ENCODE measurements around the gene SPRR3.

Gene SPRR3

GRCh38 chr1:152960452-152961044, 41.0 kb upstream of the SPRR3 start:
- no peak overlapping the region for H3K27ac ChIP-seq
- ChIA-PET CTCF (interaction anchor here (0.8 kb wide), 1 partner anchor 762 kb away, joined by 3 read pairs; no protein-coding TSS in a partner anchor), POLR2A (ENCODE audit: low non-redundant PET) (no interaction called here)
- no peak for TF ChIP-seq CTCF (conservative IDR thresholded peaks at IDR 0.05; ENCODE audit: low read depth)
- no peak for DNase-seq (ENCODE audit: low spot score)

- DNase-seq (ENCODE audit: low spot score) = no peak
- no peak overlapping the region for H3K27ac ChIP-seq
- CTCF ChIA-PET = interaction anchor here (0.6 kb wide), 1 partner anchor 235 kb away, joined by 3 read pairs; no protein-coding TSS in a partner anchor
- POLR2A ChIA-PET (ENCODE audit: low non-redundant PET) = no interaction called here
- TF ChIP-seq CTCF (conservative IDR thresholded peaks at IDR 0.05; ENCODE audit: low read depth) = no peak
Measured at GRCh38 chr1:152961226-152961891, 40.2 kb upstream of the SPRR3 start.

- no peak for DNase-seq (ENCODE audit: low spot score)
- TF ChIP-seq CTCF (conservative IDR thresholded peaks at IDR 0.05; ENCODE audit: low read depth) = no peak
- CTCF ChIA-PET = interaction anchor here (1.0 kb wide), 1 partner anchor 9 kb away, joined by 5 read pairs; no protein-coding TSS in a partner anchor
- POLR2A ChIA-PET (ENCODE audit: low non-redundant PET) = no interaction called here
- no peak overlapping the region for H3K27ac ChIP-seq
Measured at GRCh38 chr1:152962876-152963415, 38.6 kb upstream of the SPRR3 start.

GRCh38 chr1:152964536-152964935, 37.0 kb upstream of the SPRR3 start:
- no peak overlapping the region for H3K27ac ChIP-seq
- ChIA-PET POLR2A (ENCODE audit: low non-redundant PET) (no interaction called here), CTCF (interaction anchor here (0.7 to 0.8 kb wide), 2 partner anchors 94 to 324 kb away, joined by 3 to 6 read pairs; no protein-coding TSS in a partner anchor)
- DNase-seq (ENCODE audit: low spot score) = peak; percentile 22
- TF ChIP-seq CTCF (conservative IDR thresholded peaks at IDR 0.05; ENCODE audit: low read depth) = no peak

GRCh38 chr1:152965853-152966252, 35.7 kb upstream of the SPRR3 start:
- TF ChIP-seq CTCF (conservative IDR thresholded peaks at IDR 0.05; ENCODE audit: low read depth) = no peak
- H3K27ac ChIP-seq = no peak overlapping the region
- CTCF ChIA-PET = interaction anchor here (0.6 kb wide), 2 partner anchors 9 to 50 kb away, joined by 3 read pairs; no protein-coding TSS in a partner anchor
- POLR2A ChIA-PET (ENCODE audit: low non-redundant PET) = no interaction called here
- no peak for DNase-seq (ENCODE audit: low spot score)

- no peak for TF ChIP-seq CTCF (conservative IDR thresholded peaks at IDR 0.05; ENCODE audit: low read depth)
- ChIA-PET CTCF (no interaction called here), POLR2A (ENCODE audit: low non-redundant PET) (interaction anchor here (1.3 kb wide), 1 partner anchor 13 kb away, joined by 3 read pairs; no protein-coding TSS in a partner anchor)
- DNase-seq (ENCODE audit: low spot score) = peak; percentile 80
- peak overlapping the region; percentile 68 for H3K27ac ChIP-seq
Measured at GRCh38 chr1:152967201-152967600, 34.3 kb upstream of the SPRR3 start.

Measured in RWPE1 (cell line).